HepG2 (cell line): ENCODE results near the gene SMURF1. TPM values are rescaled to one million over a fixed set of nuclear protein-coding genes. Genes with fewer than 3 reads are reported as not detected.

ENCODE experiments used
- EEA1 ChIP-seq: sonication (generic); formaldehyde crosslinking; IDR thresholded peaks from 2 replicates; pipeline ENCODE4 v1.5.1; 2020; ENCODE audit warnings: mild to moderate bottlenecking, missing genetic modification reagents, borderline replicate concordance
- GATAD2A ChIP-seq: IDR thresholded peaks from 2 replicates; pipeline ENCODE4 v1.6.1; 2016
- GMEB2 ChIP-seq: IDR thresholded peaks from 2 replicates; pipeline ENCODE4 v1.6.1; 2016; ENCODE audit warnings: missing biosample characterization, missing genetic modification reagents, low read depth
- MAFF ChIP-seq: IDR thresholded peaks from 2 replicates; pipeline ENCODE4 v1.6.1; 2011; ENCODE audit warnings: low read depth, low read length, improper control_type of control experiment
- NFAT5 ChIP-seq: sonication (generic); formaldehyde crosslinking; IDR thresholded peaks from 2 replicates; pipeline ENCODE4 v1.4.0; 2020; ENCODE audit warnings: missing genetic modification reagents
- NFIC ChIP-seq: IDR thresholded peaks from 2 replicates; pipeline ENCODE4 v1.6.1; 2012; ENCODE audit warnings: mild to moderate bottlenecking, low read length, inconsistent platforms
- PAXIP1 ChIP-seq: sonication (generic); formaldehyde crosslinking; conservative IDR thresholded peaks from 2 replicates; pipeline ENCODE4 v1.4.0; 2020; ENCODE audit warnings: mild to moderate bottlenecking, missing genetic modification reagents, moderate library complexity
- SKI ChIP-seq: fragments of 450-650 bp; IDR thresholded peaks from one replicate; pipeline ENCODE4 v1.6.1; 2018; ENCODE audit warnings: mild to moderate bottlenecking; ENCODE audit not compliant: partially characterized antibody
- SOX6 ChIP-seq, 2 experiments: fragments of 450-650 bp in 1 of 2; sonication (generic) in 1 of 2; formaldehyde crosslinking in 1 of 2; IDR thresholded peaks; 2 replicates each; pipeline versions ENCODE4 v1.4.0 to v1.6.1; 2017 to 2020; ENCODE audit warnings: antibody characterized with exemption in 1 of 2, mild to moderate bottlenecking in 1 of 2, missing genetic modification reagents in 1 of 2
- SRY ChIP-seq: sonication (generic); formaldehyde crosslinking; IDR thresholded peaks from 2 replicates; pipeline ENCODE4 v1.8.0; 2022; ENCODE audit warnings: mild to moderate bottlenecking, missing genetic modification reagents
- ZBTB20 ChIP-seq: sonication (generic); formaldehyde crosslinking; IDR thresholded peaks from 2 replicates; pipeline ENCODE4 v1.8.1; 2023; ENCODE audit warnings: missing genetic modification reagents, low read depth, mild to moderate bottlenecking, borderline replicate concordance
- ZNF207 ChIP-seq: fragments of 450-650 bp; IDR thresholded peaks from 2 replicates; pipeline ENCODE4 v1.6.1; 2016; ENCODE audit warnings: antibody characterized with exemption, borderline replicate concordance
- ZNF850 ChIP-seq: sonication (generic); formaldehyde crosslinking; conservative IDR thresholded peaks from 2 replicates; pipeline ENCODE4 v1.9.0; 2021; ENCODE audit warnings: mild to moderate bottlenecking, missing genetic modification reagents
- polyA plus RNA-seq, 8 experiments: library from polyadenylated mRNA; depleted of rRNA in 3 of 8; stranded (reverse) in 7 of 8; unstranded in 1 of 8; fragments of >200 nt; fragmentation: Illumina TruSeq in 4 of 8; extraction: Trizol in 4 of 8; gene quantifications; 2 replicates each; pipeline versions ENCODE4 v1.2.1 to v1.2.3, GENCODE V29; 2011 to 2016; ENCODE audit warnings: low read depth in 4 of 8, missing spikeins in 1 of 8, mixed read lengths in 1 of 8; ENCODE audit not compliant: insufficient read depth in 1 of 8
- total RNA-seq, 5 experiments: library from RNA; depleted of rRNA; stranded (reverse); fragments of >200 nt; fragmentation: Illumina TruSeq; extraction: Trizol; gene quantifications; 2 replicates each; pipeline ENCODE4 v1.2.3, GENCODE V29; 2016; ENCODE audit warnings: low read depth in 1 of 5
- TF ChIP-seq, protein P1 (sequence below): sonication (generic); formaldehyde crosslinking; IDR thresholded peaks from 2 replicates; pipeline ENCODE4 v1.4.0; 2020; ENCODE audit warnings: missing genetic modification reagents
- TF ChIP-seq, protein P2 (sequence below): IDR thresholded peaks from 2 replicates; pipeline ENCODE4 v1.6.1; 2016; ENCODE audit warnings: missing genetic modification reagents, missing compliant biosample characterization
- TF ChIP-seq, protein P3 (sequence below): sonication (generic); formaldehyde crosslinking; IDR thresholded peaks from 2 replicates; pipeline ENCODE4 v1.8.0; 2022; ENCODE audit warnings: missing genetic modification reagents, mild to moderate bottlenecking, inconsistent platforms, borderline replicate concordance

Gene SMURF1
- total and polyA plus RNA-seq, 2 of the 13 experiments (the other 11 are each of a cell fraction or from before 2014, with no cell fraction given), result 8.3 to 11.1 TPM

- TF ChIP-seq, protein P1, sequence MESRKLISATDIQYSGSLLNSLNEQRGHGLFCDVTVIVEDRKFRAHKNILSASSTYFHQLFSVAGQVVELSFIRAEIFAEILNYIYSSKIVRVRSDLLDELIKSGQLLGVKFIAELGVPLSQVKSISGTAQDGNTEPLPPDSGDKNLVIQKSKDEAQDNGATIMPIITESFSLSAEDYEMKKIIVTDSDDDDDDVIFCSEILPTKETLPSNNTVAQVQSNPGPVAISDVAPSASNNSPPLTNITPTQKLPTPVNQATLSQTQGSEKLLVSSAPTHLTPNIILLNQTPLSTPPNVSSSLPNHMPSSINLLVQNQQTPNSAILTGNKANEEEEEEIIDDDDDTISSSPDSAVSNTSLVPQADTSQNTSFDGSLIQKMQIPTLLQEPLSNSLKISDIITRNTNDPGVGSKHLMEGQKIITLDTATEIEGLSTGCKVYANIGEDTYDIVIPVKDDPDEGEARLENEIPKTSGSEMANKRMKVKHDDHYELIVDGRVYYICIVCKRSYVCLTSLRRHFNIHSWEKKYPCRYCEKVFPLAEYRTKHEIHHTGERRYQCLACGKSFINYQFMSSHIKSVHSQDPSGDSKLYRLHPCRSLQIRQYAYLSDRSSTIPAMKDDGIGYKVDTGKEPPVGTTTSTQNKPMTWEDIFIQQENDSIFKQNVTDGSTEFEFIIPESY (CRISPR knock-in tag), result no peak
- TF ChIP-seq MAFF, result no peak
- TF ChIP-seq ZBTB20 (CRISPR knock-in tag), result no peak
- TF ChIP-seq SOX6 (IDR thresholded peaks at IDR 0.05), result no peak
- peak; percentile 88 for TF ChIP-seq SOX6 (CRISPR knock-in tag; IDR thresholded peaks at IDR 0.05)
- TF ChIP-seq, protein P2, sequence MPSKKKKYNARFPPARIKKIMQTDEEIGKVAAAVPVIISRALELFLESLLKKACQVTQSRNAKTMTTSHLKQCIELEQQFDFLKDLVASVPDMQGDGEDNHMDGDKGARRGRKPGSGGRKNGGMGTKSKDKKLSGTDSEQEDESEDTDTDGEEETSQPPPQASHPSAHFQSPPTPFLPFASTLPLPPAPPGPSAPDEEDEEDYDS (CRISPR knock-in tag), result no peak
- TF ChIP-seq ZNF850 (CRISPR knock-in tag), result no peak
- TF ChIP-seq, protein P3, sequence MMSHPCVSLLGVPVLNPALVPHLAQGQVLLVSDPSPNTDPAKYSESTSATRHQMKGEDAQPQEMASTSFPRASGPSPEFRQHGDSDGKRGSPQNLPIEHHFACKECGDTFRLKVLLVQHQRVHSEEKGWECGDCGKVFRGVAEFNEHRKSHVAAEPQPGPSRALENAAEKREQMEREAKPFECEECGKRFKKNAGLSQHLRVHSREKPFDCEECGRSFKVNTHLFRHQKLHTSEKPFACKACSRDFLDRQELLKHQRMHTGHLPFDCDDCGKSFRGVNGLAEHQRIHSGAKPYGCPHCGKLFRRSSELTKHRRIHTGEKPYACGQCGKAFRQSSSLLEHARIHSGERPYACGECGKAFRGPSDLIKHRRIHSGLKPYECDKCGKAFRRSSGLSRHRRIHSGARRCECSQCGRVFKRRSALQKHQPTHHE (CRISPR knock-in tag), result no peak
- peak; percentile 94 for TF ChIP-seq GATAD2A (CRISPR knock-in tag)
- no peak for TF ChIP-seq NFIC
- TF ChIP-seq SRY (CRISPR knock-in tag), result no peak
- no peak for TF ChIP-seq GMEB2
- no peak for TF ChIP-seq NFAT5 (CRISPR knock-in tag)
- no peak for TF ChIP-seq EEA1
- peak; percentile 51; the same call in 1 of the 2 replicates for TF ChIP-seq PAXIP1
- peak; percentile 13 for TF ChIP-seq SKI
- TF ChIP-seq ZNF207, result no peak
These were observed 29.9 kb upstream of the SMURF1 start (continued) for GRCh38 chr7:99173787-99174186.
